GM18526 (cell line): ENCODE results near the gene PODNL1.

ENCODE experiments used
- POLR2A ChIP-seq: IDR thresholded peaks from 3 replicates; pipeline ENCODE4 v1.6.1; 2011; ENCODE audit not compliant: insufficient read length; ENCODE audit errors: extremely low read depth

Gene PODNL1

GRCh38 chr19:13896227-13896626 is 42.0 kb downstream of the PODNL1 start:
- no peak for TF ChIP-seq POLR2A

GRCh38 chr19:13894552-13894951 is 43.7 kb downstream of the PODNL1 start:
- no peak for TF ChIP-seq POLR2A

- no peak for TF ChIP-seq POLR2A
Measured at GRCh38 chr19:13892870-13893269, 45.3 kb downstream of the PODNL1 start.

DNA sequence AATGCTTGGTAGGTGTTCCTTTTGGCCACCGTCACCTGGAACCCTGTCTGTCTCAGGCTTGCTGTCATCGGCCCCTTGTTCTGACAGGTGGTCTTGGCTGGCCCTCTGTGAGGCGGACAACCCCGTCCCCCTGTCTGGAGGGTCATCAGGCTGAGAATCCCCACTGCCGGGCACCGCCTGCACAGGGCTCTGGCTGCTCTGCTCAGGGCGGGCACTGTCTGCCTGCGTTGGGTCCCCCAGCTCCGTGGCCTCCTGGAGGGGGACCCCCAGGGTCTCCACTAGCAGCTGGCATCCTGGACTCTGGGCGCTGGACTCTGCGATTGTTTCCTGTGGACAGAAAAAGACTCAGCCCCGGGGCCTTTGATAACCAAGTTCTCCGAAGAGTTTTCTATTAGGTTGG is 48.1 kb downstream of the PODNL1 start:
- TF ChIP-seq POLR2A = no peak

DNA sequence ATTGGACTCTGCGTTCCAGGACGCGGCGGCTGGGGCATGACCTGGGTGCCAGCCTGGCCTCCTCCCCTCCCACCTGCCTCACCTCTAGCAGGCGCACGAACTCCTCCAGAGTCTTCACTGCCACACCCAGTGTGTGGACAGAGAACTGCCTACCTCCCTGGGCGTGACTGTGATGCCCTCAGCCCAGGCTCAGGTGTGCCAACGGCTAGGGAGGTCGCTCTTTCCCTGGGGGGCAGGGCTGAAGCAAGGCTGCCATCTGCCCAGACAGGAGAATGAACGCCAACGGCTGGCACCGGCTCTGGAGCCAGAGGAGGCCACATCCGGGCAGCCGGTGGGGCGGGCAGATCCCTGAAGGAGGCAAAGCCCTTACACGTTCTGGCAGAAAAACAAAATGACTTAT is 49.9 kb downstream of the PODNL1 start:
- no peak for TF ChIP-seq POLR2A

DNA sequence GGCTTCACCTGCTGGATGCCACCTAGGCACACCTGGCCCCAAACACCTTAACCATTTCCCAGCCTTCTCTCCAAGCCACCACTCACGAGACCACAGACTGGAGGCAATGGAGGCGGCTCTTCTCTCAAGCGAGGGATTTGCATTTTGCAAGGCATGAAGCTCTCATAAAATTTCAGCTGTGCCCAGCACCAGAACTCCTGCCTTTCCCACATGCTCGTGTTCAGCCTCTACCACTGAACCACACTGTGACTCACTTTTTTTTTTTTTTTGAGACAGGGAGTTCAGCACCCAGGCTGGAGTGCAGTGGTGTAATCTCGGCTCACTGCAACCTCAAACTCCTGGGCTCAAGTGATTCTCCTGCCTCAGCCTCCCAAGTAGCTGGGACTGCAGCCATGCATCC is 50.7 kb downstream of the PODNL1 start:
- no peak for TF ChIP-seq POLR2A

- TF ChIP-seq POLR2A = no peak
Measured at GRCh38 chr19:13887018-13887436, 51.2 kb downstream of the PODNL1 start.

- no peak for TF ChIP-seq POLR2A
Measured at GRCh38 chr19:13885826-13886365, 52.3 kb downstream of the PODNL1 start.

- TF ChIP-seq POLR2A = no peak
Measured at GRCh38 chr19:13884726-13885591, 53.3 kb downstream of the PODNL1 start.

GRCh38 chr19:13883516-13884064 is 54.6 kb downstream of the PODNL1 start:
- TF ChIP-seq POLR2A = no peak

DNA sequence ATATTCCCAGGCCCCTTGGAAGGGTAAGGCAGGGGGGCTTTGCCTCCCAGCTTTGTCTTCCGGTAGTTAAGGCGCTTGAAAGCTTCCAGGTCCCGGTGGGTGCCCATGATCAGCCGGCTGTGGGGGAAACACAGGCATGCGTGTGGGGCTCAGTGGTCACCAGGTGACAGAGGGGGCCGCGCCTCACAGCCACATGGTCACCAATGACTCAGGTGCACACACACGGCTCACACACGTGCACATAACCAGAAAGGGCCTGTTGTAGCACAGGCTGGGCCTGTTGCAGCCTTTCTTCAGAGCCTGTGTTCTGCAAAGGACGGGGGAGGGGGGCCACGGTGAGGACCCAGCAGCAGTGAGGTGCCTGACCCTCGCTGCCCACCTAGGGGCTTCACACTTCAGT is 55.4 kb downstream of the PODNL1 start:
- TF ChIP-seq POLR2A = no peak

GRCh38 chr19:13882419-13882795 is 55.8 kb downstream of the PODNL1 start:
- no peak for TF ChIP-seq POLR2A

- TF ChIP-seq POLR2A = no peak
Measured at GRCh38 chr19:13881692-13882418, 56.4 kb downstream of the PODNL1 start.

DNA sequence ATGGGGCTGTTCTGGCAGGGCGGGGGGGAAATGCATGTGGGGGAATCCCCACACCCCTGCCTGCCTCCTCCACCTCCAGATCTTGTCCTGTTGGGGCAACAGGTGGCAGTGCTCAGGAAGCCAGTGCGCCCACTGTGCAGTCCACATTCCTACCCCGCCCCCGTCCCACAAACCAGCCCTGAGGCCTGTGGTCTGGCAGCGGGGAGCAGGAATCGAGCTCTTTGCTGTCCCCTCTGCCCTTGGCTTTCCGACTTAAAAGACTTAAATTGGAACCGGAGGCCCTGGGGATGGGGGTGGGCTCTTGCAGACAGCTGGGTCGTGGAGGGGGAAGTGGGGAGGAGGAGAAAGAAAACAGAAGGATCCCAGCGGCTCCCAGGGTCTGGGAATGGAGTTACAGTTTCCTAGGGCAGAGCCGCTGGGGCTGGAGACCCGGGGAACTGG is 56.9 kb downstream of the PODNL1 start:
- TF ChIP-seq POLR2A = no peak
